Chondrocyte (in vitro differentiated cells): ENCODE results near the gene IZUMO4. TPM values are rescaled to one million over a fixed set of nuclear protein-coding genes. Genes with fewer than 3 reads are reported as not detected.

Experiments used
- DNase-seq: peaks from one replicate; pipeline ENCODE4 v3.0.0; 2021; ENCODE audit warnings: mixed read lengths, low spot score
- H3K27ac Mint-ChIP-seq: one replicate; pipeline ENCODE4 v1.8.0; 2021; ENCODE audit warnings: mild to moderate bottlenecking, moderate library complexity, mixed read lengths; ENCODE audit not compliant: unreplicated experiment
- H3K27me3 Mint-ChIP-seq: 2 replicates; pipeline ENCODE4 v1.8.0; 2021; ENCODE audit warnings: low read depth, mixed read lengths
- H3K36me3 Mint-ChIP-seq: 2 replicates; pipeline ENCODE4 v1.8.0; 2021; ENCODE audit warnings: low read depth, mixed read lengths
- H3K4me1 Mint-ChIP-seq: 2 replicates; pipeline ENCODE4 v1.8.0; 2021; ENCODE audit warnings: low read depth, mild to moderate bottlenecking, mixed read lengths
- H3K4me3 Mint-ChIP-seq: one replicate; pipeline ENCODE4 v1.8.0; 2021; ENCODE audit warnings: mild to moderate bottlenecking, moderate library complexity, mixed read lengths; ENCODE audit not compliant: unreplicated experiment
- H3K9me3 Mint-ChIP-seq: 2 replicates; pipeline ENCODE4 v1.8.0; 2021; ENCODE audit warnings: low read depth, mixed read lengths
- total RNA-seq: library from RNA; stranded (reverse); gene quantifications from 3 replicates; pipeline ENCODE4 v1.2.1, GENCODE V29; 2021
- TF ChIP-seq, protein P1 (sequence below): fragments of 200-600 bp; sonication (generic); IDR thresholded peaks from 2 replicates; pipeline ENCODE4 v1.5.0; 2021; ENCODE audit warnings: antibody characterized with exemption, mild to moderate bottlenecking, moderate library complexity

IZUMO4 gene
- total RNA-seq, 1 donor from 2014 or later: 3.2 TPM

GRCh38 chr19:2139385-2140137 is 42.8 kb downstream of the IZUMO4 start:
- Mint-ChIP-seq H3K27me3 (no peaks in the 10 kb centered on the region), H3K9me3 (no peaks in the 10 kb centered on the region), H3K36me3 (peaks cover 8% of the 10 kb centered on the region), H3K4me1 (peaks cover 8% of the 10 kb centered on the region), H3K4me3 (no peak overlapping the region), H3K27ac (peak overlapping the region; percentile 49)
- TF ChIP-seq, protein P1, sequence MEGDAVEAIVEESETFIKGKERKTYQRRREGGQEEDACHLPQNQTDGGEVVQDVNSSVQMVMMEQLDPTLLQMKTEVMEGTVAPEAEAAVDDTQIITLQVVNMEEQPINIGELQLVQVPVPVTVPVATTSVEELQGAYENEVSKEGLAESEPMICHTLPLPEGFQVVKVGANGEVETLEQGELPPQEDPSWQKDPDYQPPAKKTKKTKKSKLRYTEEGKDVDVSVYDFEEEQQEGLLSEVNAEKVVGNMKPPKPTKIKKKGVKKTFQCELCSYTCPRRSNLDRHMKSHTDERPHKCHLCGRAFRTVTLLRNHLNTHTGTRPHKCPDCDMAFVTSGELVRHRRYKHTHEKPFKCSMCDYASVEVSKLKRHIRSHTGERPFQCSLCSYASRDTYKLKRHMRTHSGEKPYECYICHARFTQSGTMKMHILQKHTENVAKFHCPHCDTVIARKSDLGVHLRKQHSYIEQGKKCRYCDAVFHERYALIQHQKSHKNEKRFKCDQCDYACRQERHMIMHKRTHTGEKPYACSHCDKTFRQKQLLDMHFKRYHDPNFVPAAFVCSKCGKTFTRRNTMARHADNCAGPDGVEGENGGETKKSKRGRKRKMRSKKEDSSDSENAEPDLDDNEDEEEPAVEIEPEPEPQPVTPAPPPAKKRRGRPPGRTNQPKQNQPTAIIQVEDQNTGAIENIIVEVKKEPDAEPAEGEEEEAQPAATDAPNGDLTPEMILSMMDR: no peak
- DNase-seq: no peak

GRCh38 chr19:2140138-2140569 is 43.4 kb downstream of the IZUMO4 start:
- H3K4me1 Mint-ChIP-seq: peaks cover 8% of the 10 kb centered on the region
- H3K27ac Mint-ChIP-seq: peak overlapping the region; percentile 49
- H3K9me3 Mint-ChIP-seq: no peaks in the 10 kb centered on the region
- TF ChIP-seq, protein P1: no peak
- DNase-seq: no peak
- H3K36me3 Mint-ChIP-seq: peaks cover 8% of the 10 kb centered on the region
- no peak overlapping the region for H3K4me3 Mint-ChIP-seq
- H3K27me3 Mint-ChIP-seq: no peaks in the 10 kb centered on the region

DNA sequence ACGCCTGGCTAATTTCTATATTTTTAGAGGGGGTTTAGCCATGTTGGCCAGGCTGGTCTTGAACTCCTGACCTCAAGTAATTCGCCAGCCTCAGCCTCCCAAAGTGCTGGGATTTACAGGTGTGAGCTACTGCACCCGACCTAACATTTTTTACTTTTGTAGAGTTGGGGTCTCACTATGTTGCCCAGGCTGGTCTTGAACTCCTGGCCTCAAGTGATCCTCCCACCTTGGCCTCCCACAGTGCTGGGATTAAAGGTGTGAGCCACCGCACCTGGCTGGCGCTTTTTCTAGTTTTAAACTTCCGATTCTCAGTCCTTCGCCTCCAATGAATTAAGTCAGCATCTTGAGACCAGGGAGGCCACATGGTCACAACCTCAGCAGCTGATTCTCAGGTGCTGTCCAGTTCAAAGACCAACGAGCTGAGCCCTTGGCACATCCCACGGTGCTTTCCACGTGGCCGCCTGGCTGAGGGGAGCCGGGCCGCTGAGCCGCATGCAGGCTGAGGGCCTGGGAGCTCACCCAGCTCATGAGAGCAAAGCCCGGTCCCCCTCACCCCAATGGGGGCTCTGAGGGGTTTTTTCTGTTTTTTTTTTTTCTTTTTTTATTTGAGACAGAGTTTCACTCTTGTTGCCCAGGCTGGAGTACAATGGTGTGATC is 45.6 kb downstream of the IZUMO4 start:
- Mint-ChIP-seq H3K36me3 (peaks cover 4% of the 10 kb centered on the region), H3K27me3 (no peaks in the 10 kb centered on the region), H3K27ac (no peak overlapping the region), H3K9me3 (no peaks in the 10 kb centered on the region), H3K4me3 (no peak overlapping the region), H3K4me1 (peaks cover 22% of the 10 kb centered on the region)
- TF ChIP-seq, protein P1: no peak
- DNase-seq: no peak

DNA sequence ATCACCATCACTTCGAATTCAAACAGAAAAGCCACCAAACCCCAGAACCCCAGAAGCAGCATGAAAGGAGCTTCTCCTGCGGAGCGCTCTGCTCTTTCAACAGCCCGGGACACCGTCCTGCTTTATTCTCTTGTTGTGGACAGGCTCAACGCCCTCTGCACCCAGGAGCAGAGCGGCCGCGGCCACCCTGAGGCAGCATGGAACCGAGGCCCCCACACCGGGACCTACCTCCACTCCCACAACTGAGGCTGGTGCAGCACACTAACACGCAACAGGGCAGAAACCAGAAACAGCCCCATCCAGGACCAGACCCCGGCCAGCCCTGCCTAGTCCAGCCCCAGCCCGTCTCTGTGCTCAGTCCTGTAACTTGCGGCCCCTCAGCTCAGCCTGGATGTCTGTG is 47.5 kb downstream of the IZUMO4 start:
- Mint-ChIP-seq H3K36me3 (no peaks in the 10 kb centered on the region), H3K4me1 (peaks cover 37% of the 10 kb centered on the region), H3K9me3 (no peaks in the 10 kb centered on the region), H3K4me3 (no peak overlapping the region), H3K27ac (peak overlapping the region; percentile 20), H3K27me3 (no peaks in the 10 kb centered on the region)
- DNase-seq: no peak
- TF ChIP-seq, protein P1: no peak

- Mint-ChIP-seq H3K9me3 (no peaks in the 10 kb centered on the region), H3K36me3 (no peaks in the 10 kb centered on the region), H3K4me3 (no peak overlapping the region), H3K4me1 (peaks cover 43% of the 10 kb centered on the region), H3K27me3 (no peaks in the 10 kb centered on the region), H3K27ac (peak overlapping the region; percentile 8)
- no peak for DNase-seq
- TF ChIP-seq, protein P1: no peak
Observed at GRCh38 chr19:2145831-2146241, 49.1 kb downstream of the IZUMO4 start.
